H1 (cell line): ENCODE measurements around the gene MAIP1. TPM values are rescaled to one million over a fixed set of nuclear protein-coding genes. Genes with fewer than 3 reads are reported as not detected.

Source experiments
- CTCF ChIA-PET: fragments of 300-600 bp; sonication (Branson Sonifier 250); formaldehyde crosslinking; loops from one replicate; lab custom pipeline; 2021; ENCODE audit not compliant: partially characterized antibody; lab: Charles Lee
- POLR2A ChIA-PET: fragments of 300-600 bp; sonication (Branson Sonifier 250); formaldehyde crosslinking; loops from one replicate; lab custom pipeline; 2021; ENCODE audit warnings: inconsistent platforms; ENCODE audit not compliant: partially characterized antibody; lab: Charles Lee
- DNase-seq, 2 experiments: peaks; one replicate each; pipeline versions ENCODE4 v3.0.0 to v3.0.0-alpha.2; 2010 to 2022; ENCODE audit warnings: low spot score in 2 of 2, low read depth in 1 of 2, mixed read lengths in 1 of 2
- FAIRE-seq: peaks from 2 replicates; lab custom pipeline; 2011; peaks lifted over from hg19 to GRCh38; lab: Jason Lieb, UNC
- H2AFZ ChIP-seq: 2 replicates; pipeline ENCODE4 v1.8.1; 2012; ENCODE audit warnings: low read length, inconsistent platforms
- H2AK5ac ChIP-seq: 2 replicates; pipeline ENCODE4 v1.6.1; 2013; ENCODE audit warnings: low read depth, low read length
- H2BK120ac ChIP-seq: replicated peaks from 2 replicates; pipeline ENCODE3; 2013; ENCODE audit warnings: low read depth, low read length, inconsistent platforms
- H2BK12ac ChIP-seq: 2 replicates; pipeline ENCODE4 v1.6.1; 2013; ENCODE audit warnings: low read depth, low read length
- H2BK15ac ChIP-seq: 2 replicates; pipeline ENCODE4 v1.6.1; 2013; ENCODE audit warnings: low read length
- H2BK20ac ChIP-seq: 2 replicates; pipeline ENCODE4 v1.6.1; 2013; ENCODE audit warnings: low read length
- H2BK5ac ChIP-seq: 2 replicates; pipeline ENCODE4 v1.6.1; 2013; ENCODE audit warnings: low read depth, low read length
- H3K14ac ChIP-seq: 2 replicates; pipeline ENCODE4 v1.6.1; 2013; ENCODE audit warnings: inconsistent platforms; ENCODE audit not compliant: insufficient read length
- H3K18ac ChIP-seq: 2 replicates; pipeline ENCODE4 v1.6.1; 2013; ENCODE audit warnings: low read length; ENCODE audit errors: extremely low read depth
- H3K23ac ChIP-seq: 2 replicates; pipeline ENCODE4 v1.6.1; 2013; ENCODE audit warnings: inconsistent platforms; ENCODE audit not compliant: insufficient read length
- H3K23me2 ChIP-seq: 2 replicates; pipeline ENCODE4 v1.6.1; 2013; ENCODE audit warnings: low read depth, low read length
- H3K27ac ChIP-seq: 2 replicates; pipeline ENCODE4 v1.6.1; 2011; ENCODE audit warnings: low read depth, low read length, inconsistent platforms
- H3K27me3 ChIP-seq, 4 experiments: replicated peaks in 1 of 4; 1 replicate in 1 of 4; 2 replicates in 3 of 4; pipeline versions ENCODE4 v1.6.1 to v1.8.1; 2011 to 2013; ENCODE audit warnings: low read length in 3 of 4, mild to moderate bottlenecking in 3 of 4, inconsistent platforms in 2 of 4, mixed read lengths in 2 of 4, moderate library complexity in 1 of 4; ENCODE audit not compliant: control insufficient read depth in 3 of 4, insufficient read depth in 3 of 4; ENCODE audit errors: extremely low read depth in 1 of 4
- H3K36me3 ChIP-seq, 4 experiments: 2 replicates each; pipeline versions ENCODE4 v1.6.1 to v1.8.1; 2011 to 2013; ENCODE audit warnings: mild to moderate bottlenecking in 4 of 4, low read length in 3 of 4, moderate library complexity in 2 of 4, control low read depth in 1 of 4, inconsistent platforms in 1 of 4; ENCODE audit not compliant: insufficient read depth in 4 of 4, control insufficient read depth in 2 of 4
- H3K4ac ChIP-seq: replicated peaks from 2 replicates; pipeline ENCODE3; 2013; ENCODE audit warnings: low read length, low read depth, mixed read lengths, inconsistent platforms; ENCODE audit not compliant: insufficient read length
- H3K4me1 ChIP-seq, 4 experiments: replicated peaks in 1 of 4; 1 replicate in 1 of 4; 2 replicates in 3 of 4; pipeline versions ENCODE4 v1.6.1 to v1.8.1; 2011 to 2013; ENCODE audit warnings: low read length in 3 of 4, inconsistent platforms in 2 of 4, mixed read lengths in 1 of 4; ENCODE audit not compliant: insufficient read depth in 4 of 4, control insufficient read depth in 3 of 4
- H3K4me2 ChIP-seq, 2 experiments: 2 replicates each; pipeline versions ENCODE4 v1.6.1 to v1.8.1; 2011 to 2013; ENCODE audit warnings: low read depth in 2 of 2, low read length in 2 of 2, control low read depth in 1 of 2, inconsistent platforms in 1 of 2, mild to moderate bottlenecking in 1 of 2; ENCODE audit not compliant: insufficient read depth in 1 of 2
- H3K4me3 ChIP-seq, 4 experiments: fragments of 200-600, 300-600 bp in 1 of 4; sonication (generic), shearing (Covaris generic), sonication (Bioruptor Twin) in 1 of 4; 2 replicates each; pipeline versions ENCODE4 v1.5.1 to v1.8.1; 2011 to 2016; ENCODE audit warnings: low read length in 4 of 4, low read depth in 3 of 4, control low read depth in 2 of 4, inconsistent platforms in 2 of 4, mild to moderate bottlenecking in 2 of 4, mixed read lengths in 1 of 4, moderate library complexity in 1 of 4; ENCODE audit not compliant: insufficient read depth in 2 of 4; ENCODE audit errors: extremely low read depth in 1 of 4
- H3K56ac ChIP-seq: replicated peaks from 2 replicates; pipeline ENCODE3; 2013; ENCODE audit warnings: low read depth, mild to moderate bottlenecking, mixed read lengths, low read length, inconsistent platforms; ENCODE audit not compliant: insufficient read length
- H3K79me1 ChIP-seq: 2 replicates; pipeline ENCODE4 v1.6.1; 2013; ENCODE audit warnings: low read depth, low read length, control low read depth
- H3K79me2 ChIP-seq, 2 experiments: 2 replicates each; pipeline versions ENCODE4 v1.6.1 to v1.8.1; 2012 to 2013; ENCODE audit warnings: low read length in 2 of 2, mild to moderate bottlenecking in 2 of 2, inconsistent platforms in 1 of 2; ENCODE audit not compliant: insufficient read depth in 2 of 2, control insufficient read depth in 1 of 2
- H3K9ac ChIP-seq, 4 experiments: replicated peaks in 1 of 4; 1 replicate in 1 of 4; 2 replicates in 3 of 4; pipeline versions ENCODE4 v1.6.1 to v1.8.1; 2011 to 2013; ENCODE audit warnings: low read depth in 3 of 4, low read length in 3 of 4, control low read depth in 2 of 4, mild to moderate bottlenecking in 2 of 4, moderate library complexity in 2 of 4, inconsistent platforms in 1 of 4; ENCODE audit errors: extremely low read depth in 1 of 4
- H3K9me3 ChIP-seq, 2 experiments: 2 replicates each; pipeline versions ENCODE4 v1.6.1 to v1.8.1; 2012 to 2013; ENCODE audit warnings: mild to moderate bottlenecking in 2 of 2, moderate library complexity in 2 of 2, control low read depth in 1 of 2, inconsistent platforms in 1 of 2, low read depth in 1 of 2, low read length in 1 of 2, mixed read lengths in 1 of 2; ENCODE audit not compliant: insufficient read depth in 2 of 2
- H4K20me1 ChIP-seq, 2 experiments: replicated peaks in 1 of 2; 2 replicates each; pipeline versions ENCODE3 to v1.8.1; 2011 to 2013; ENCODE audit warnings: inconsistent platforms in 2 of 2, low read length in 2 of 2, mild to moderate bottlenecking in 1 of 2; ENCODE audit not compliant: insufficient read depth in 2 of 2, control insufficient read depth in 1 of 2
- H4K5ac ChIP-seq: 2 replicates; pipeline ENCODE4 v1.6.1; 2013; ENCODE audit warnings: low read length, low read depth, mixed read lengths, inconsistent platforms; ENCODE audit not compliant: insufficient read length
- H4K8ac ChIP-seq: 2 replicates; pipeline ENCODE4 v1.8.0; 2013; ENCODE audit warnings: mild to moderate bottlenecking, moderate library complexity, low read length, inconsistent platforms; ENCODE audit not compliant: insufficient read depth; ENCODE audit errors: extremely low read depth
- H4K91ac ChIP-seq: replicated peaks from 2 replicates; pipeline ENCODE3; 2013; ENCODE audit warnings: low read length, mixed read lengths, inconsistent platforms; ENCODE audit not compliant: insufficient read length
- CTBP2 ChIP-seq: IDR thresholded peaks from 2 replicates; pipeline ENCODE4 v1.7.0; 2011; ENCODE audit warnings: borderline replicate concordance, mild to moderate bottlenecking, moderate library complexity, mixed read lengths, low read length; ENCODE audit not compliant: insufficient read depth, insufficient read length
- FOSL1 ChIP-seq: IDR thresholded peaks from 2 replicates; pipeline ENCODE4 v1.6.1; 2011; ENCODE audit warnings: mild to moderate bottlenecking, low read depth, low read length, moderate library complexity; ENCODE audit not compliant: insufficient read depth
- KDM5A ChIP-seq: fragments of 200-600 bp; IDR thresholded peaks from 2 replicates; pipeline ENCODE4 v1.7.1; 2012; ENCODE audit warnings: mild to moderate bottlenecking, low read length, inconsistent platforms, mixed read lengths
- MAFK ChIP-seq: IDR thresholded peaks from 2 replicates; pipeline ENCODE4 v1.6.1; 2012; ENCODE audit warnings: low read depth, mild to moderate bottlenecking, improper control_type of control experiment, low read length
- TCF12 ChIP-seq: IDR thresholded peaks from 2 replicates; pipeline ENCODE4 v1.6.1; 2011; ENCODE audit warnings: low read depth, mild to moderate bottlenecking, low read length
- ZNF274 ChIP-seq: IDR thresholded peaks from 2 replicates; pipeline ENCODE4 v1.7.0; 2012; ENCODE audit warnings: low read length, borderline replicate concordance; ENCODE audit errors: extremely low read depth
- WGBS, 2 experiments: shearing (Covaris generic) in 1 of 2; methylation state at CpG; one replicate each; pipeline versions ENCODE4 v1.1.6 to v1.1.7; 2013 to 2015; ENCODE audit warnings: low lambda C conversion rate in 2 of 2, mixed read lengths in 2 of 2, inconsistent platforms in 1 of 2, low coverage in 1 of 2, missing lambda C conversion rate in 1 of 2; ENCODE audit not compliant: insufficient replicate concordance in 2 of 2, insufficient coverage in 1 of 2, insufficient read length in 1 of 2; ENCODE audit errors: extremely low coverage in 1 of 2, missing lambda C conversion rate in 1 of 2; 5-methylcytosine and 5-hydroxymethylcytosine counted together
- polyA plus RNA-seq, 7 experiments: library from polyadenylated mRNA; depleted of rRNA in 3 of 7; stranded (reverse) in 5 of 7; unstranded in 2 of 7; fragments of >200 nt in 5 of 7; fragments of 200-250 nt in 2 of 7; gene quantifications; 1 replicate in 5 of 7; 2 replicates in 1 of 7; 4 replicates in 1 of 7; pipeline versions ENCODE4 v1.2.1 to v1.2.3, GENCODE V29; 2011 to 2013; ENCODE audit warnings: missing spikeins in 2 of 7, mixed read lengths in 2 of 7
- total RNA-seq: library from RNA; stranded (reverse); fragmentation: NEBNext Ultra II Directional; extraction: Animal tissue kit (Norgen Biotek cat#: 25700); gene quantifications from 2 replicates; pipeline ENCODE4 v1.2.1, GENCODE V29; 2021
- TF ChIP-seq, protein P1 (sequence below): IDR thresholded peaks from 2 replicates; pipeline ENCODE4 v1.6.1; 2012; ENCODE audit warnings: inconsistent platforms
- TF ChIP-seq, protein P2 (sequence below): IDR thresholded peaks from 2 replicates; pipeline ENCODE4 v1.6.1; 2011; ENCODE audit warnings: low read length, improper control_type of control experiment

MAIP1 gene
- total and polyA plus RNA-seq, 2 of the 8 experiments (the other 6 are each of a cell fraction or from before 2014, with no cell fraction given): 23.2 to 28.5 TPM

DNA sequence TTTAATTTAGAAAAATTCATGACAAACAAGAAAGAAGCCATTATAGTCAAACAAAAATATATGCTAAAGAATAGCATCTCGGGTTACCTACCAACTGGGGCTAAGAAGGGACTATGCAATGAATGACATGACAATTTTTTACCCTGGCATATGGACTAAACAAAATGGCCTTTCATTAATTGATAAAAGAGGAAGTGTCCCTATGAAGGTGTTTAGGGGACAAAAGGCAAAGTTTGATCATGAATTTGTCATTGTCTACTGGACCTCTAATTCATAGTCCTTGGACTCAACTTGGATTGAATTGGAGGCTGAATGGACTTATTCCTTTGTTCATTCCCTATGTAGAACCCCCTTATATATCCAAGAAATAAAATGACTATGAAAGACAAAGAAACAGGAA, 12.7 kb downstream of the MAIP1 start:
- no peaks in the 10 kb centered on the region for H3K4me1 ChIP-seq
- H4K8ac ChIP-seq: no peak overlapping the region
- TF ChIP-seq, protein P1, sequence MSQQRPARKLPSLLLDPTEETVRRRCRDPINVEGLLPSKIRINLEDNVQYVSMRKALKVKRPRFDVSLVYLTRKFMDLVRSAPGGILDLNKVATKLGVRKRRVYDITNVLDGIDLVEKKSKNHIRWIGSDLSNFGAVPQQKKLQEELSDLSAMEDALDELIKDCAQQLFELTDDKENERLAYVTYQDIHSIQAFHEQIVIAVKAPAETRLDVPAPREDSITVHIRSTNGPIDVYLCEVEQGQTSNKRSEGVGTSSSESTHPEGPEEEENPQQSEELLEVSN: no peak
- TF ChIP-seq KDM5A (no peak), FOSL1 (no peak), CTBP2 (no peak), TCF12 (no peak), ZNF274 (no peak), MAFK (no peak)
- TF ChIP-seq, protein P2, sequence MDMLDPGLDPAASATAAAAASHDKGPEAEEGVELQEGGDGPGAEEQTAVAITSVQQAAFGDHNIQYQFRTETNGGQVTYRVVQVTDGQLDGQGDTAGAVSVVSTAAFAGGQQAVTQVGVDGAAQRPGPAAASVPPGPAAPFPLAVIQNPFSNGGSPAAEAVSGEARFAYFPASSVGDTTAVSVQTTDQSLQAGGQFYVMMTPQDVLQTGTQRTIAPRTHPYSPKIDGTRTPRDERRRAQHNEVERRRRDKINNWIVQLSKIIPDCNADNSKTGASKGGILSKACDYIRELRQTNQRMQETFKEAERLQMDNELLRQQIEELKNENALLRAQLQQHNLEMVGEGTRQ: no peak
- H3K9ac ChIP-seq: no peak overlapping the region; a peak in 1 of 7 replicates
- H3K14ac ChIP-seq: no peak overlapping the region
- 78% methylated on average over 1 of the region's 1 CpG; no CpG with 5 or more reads in 1 of the 2 experiments for WGBS, 2 experiments
- no peak overlapping the region for H3K23ac ChIP-seq
- H2BK20ac ChIP-seq: no peak overlapping the region
- no peak overlapping the region for H4K5ac ChIP-seq
- no peak overlapping the region for H2BK12ac ChIP-seq
- peaks cover 0 to 3% of the 10 kb centered on the region in 2 experiments for H4K20me1 ChIP-seq
- H3K23me2 ChIP-seq: no peaks in the 10 kb centered on the region
- no peak overlapping the region for H3K4ac ChIP-seq
- no peak overlapping the region for H2BK15ac ChIP-seq
- H2AFZ ChIP-seq: no peak overlapping the region
- H3K4me2 ChIP-seq: no peak overlapping the region
- H3K79me1 ChIP-seq: no peaks in the 10 kb centered on the region
- H3K4me3 ChIP-seq: no peak overlapping the region
- no peak overlapping the region for H2BK5ac ChIP-seq
- no peaks in the 10 kb centered on the region for H3K79me2 ChIP-seq
- H3K9me3 ChIP-seq: no peaks in the 10 kb centered on the region
- FAIRE-seq (no peak), DNase-seq (no peak)
- no peak overlapping the region for H2BK120ac ChIP-seq
- POLR2A ChIA-PET: interaction anchor here (2.0 kb wide), 1 partner anchor 12 kb away, joined by 4 read pairs; no protein-coding TSS in a partner anchor
- no peak overlapping the region for H3K27ac ChIP-seq
- H3K36me3 ChIP-seq: peaks cover 2 to 29% (median 8%) of the 10 kb centered on the region in 4 experiments; a peak in 5 of 8 replicates
- H3K18ac ChIP-seq: no peak overlapping the region
- no peak overlapping the region for H4K91ac ChIP-seq
- CTCF ChIA-PET: interaction anchor here (0.9 to 1.0 kb wide), 2 partner anchors 16 to 24 kb away, joined by 4 to 5 read pairs; no protein-coding TSS in a partner anchor
- no peak overlapping the region for H3K56ac ChIP-seq
- H2AK5ac ChIP-seq: no peak overlapping the region
- no peaks in the 10 kb centered on the region for H3K27me3 ChIP-seq
